MM.1S (cell line): ENCODE measurements around the gene RBM15B.

Source experiments
- DNase-seq: peaks from one replicate; pipeline ENCODE4 v3.0.0-alpha.2; 2015
- H2AFZ ChIP-seq: fragments of 300-600 bp; sonication (generic); 2 replicates; pipeline ENCODE4 v1.6.0; 2016; ENCODE audit warnings: antibody characterized with exemption, low read length
- H3F3A ChIP-seq: fragments of 300-600 bp; sonication (generic); 2 replicates; pipeline ENCODE4 v1.6.1; 2016; ENCODE audit warnings: mild to moderate bottlenecking, antibody characterized with exemption, low read length, moderate library complexity, mixed read lengths; ENCODE audit not compliant: insufficient read depth
- H3K27ac ChIP-seq: fragments of 300-600 bp; sonication (generic); 2 replicates; pipeline ENCODE4 v1.5.1; 2016; ENCODE audit warnings: mild to moderate bottlenecking, low read length
- H3K27me3 ChIP-seq: fragments of 300-600 bp; sonication (generic); replicated peaks from 2 replicates; pipeline ENCODE4 v1.6.0; 2016; ENCODE audit warnings: low read length; ENCODE audit not compliant: insufficient read depth
- H3K36me3 ChIP-seq: fragments of 300-600 bp; sonication (generic); replicated peaks from 2 replicates; pipeline ENCODE4 v1.6.1; 2016; ENCODE audit warnings: mild to moderate bottlenecking, low read length, mixed read lengths; ENCODE audit not compliant: insufficient read depth
- H3K4me1 ChIP-seq: fragments of 300-600 bp; sonication (generic); 2 replicates; pipeline ENCODE4 v1.6.1; 2016; ENCODE audit warnings: low read length, mixed read lengths
- H3K4me2 ChIP-seq: fragments of 300-600 bp; sonication (generic); 2 replicates; pipeline ENCODE4 v1.6.0; 2016; ENCODE audit warnings: low read depth, low read length
- H3K4me3 ChIP-seq: fragments of 300-600 bp; sonication (generic); 2 replicates; pipeline ENCODE4 v1.5.1; 2016; ENCODE audit warnings: low read length, mixed read lengths
- H3K79me2 ChIP-seq: fragments of 300-600 bp; sonication (generic); 2 replicates; pipeline ENCODE4 v1.6.1; 2016; ENCODE audit warnings: mixed run types, low read length, mixed read lengths
- H3K9ac ChIP-seq: fragments of 300-600 bp; sonication (generic); 2 replicates; pipeline ENCODE4 v1.6.1; 2016; ENCODE audit warnings: low read length, mixed read lengths
- H3K9me2 ChIP-seq: fragments of 300-600 bp; sonication (generic); replicated peaks from 2 replicates; pipeline ENCODE4 v1.6.1; 2016; ENCODE audit warnings: mild to moderate bottlenecking, low read length, mixed read lengths; ENCODE audit not compliant: insufficient read depth
- H3K9me3 ChIP-seq: fragments of 300-600 bp; sonication (generic); replicated peaks from 2 replicates; pipeline ENCODE4 v1.6.1; 2016; ENCODE audit warnings: mild to moderate bottlenecking, low read length, mixed read lengths; ENCODE audit not compliant: insufficient read depth
- H4K20me1 ChIP-seq: fragments of 300-600 bp; sonication (generic); 2 replicates; pipeline ENCODE4 v1.6.1; 2016; ENCODE audit warnings: mild to moderate bottlenecking, low read length, moderate library complexity, mixed read lengths; ENCODE audit not compliant: insufficient read depth
- CTCF ChIP-seq: fragments of 300-600 bp; sonication (generic); IDR thresholded peaks from 2 replicates; pipeline ENCODE4 v1.5.1; 2016; ENCODE audit warnings: antibody characterized with exemption, low read length, mixed read lengths
- EZH2 ChIP-seq: fragments of 300-600 bp; sonication (generic); optimal IDR thresholded peaks from 2 replicates; pipeline ENCODE3; 2017; ENCODE audit warnings: low read depth, mild to moderate bottlenecking, antibody characterized with exemption, low read length, mixed read lengths
- EZH2phosphoT487 ChIP-seq: fragments of 300-600 bp; sonication (generic); IDR thresholded peaks from 2 replicates; pipeline ENCODE4 v1.6.1; 2018; ENCODE audit warnings: antibody characterized with exemption, low read length

The RBM15B gene

GRCh38 chr3:51396401-51396800 lies 5.3 kb downstream of the RBM15B start:
- Histone ChIP-seq H3K4me2 (no peak overlapping the region), H2AFZ (no peak overlapping the region), H3K4me3 (no peak overlapping the region), H3K36me3 (peaks cover 15% of the 10 kb centered on the region), H3K4me1 (peaks cover 7% of the 10 kb centered on the region), H3K9me3 (no peaks in the 10 kb centered on the region), H3F3A (peaks cover 8% of the 10 kb centered on the region), H4K20me1 (0 out of 2 replicates have a peak, but pooled peaks cover 11% of the 10 kb centered on the region), H3K9ac (no peak overlapping the region), H3K27ac (no peak overlapping the region), H3K79me2 (peaks cover 54% of the 10 kb centered on the region), H3K27me3 (no peaks in the 10 kb centered on the region), H3K9me2 (no peaks in the 10 kb centered on the region)
- TF ChIP-seq EZH2phosphoT487 (no peak), EZH2 (no peak), CTCF (no peak)
- no peak for DNase-seq

- peaks cover 45% of the 10 kb centered on the region for H3K79me2 ChIP-seq
- H3K4me1 ChIP-seq: peaks cover 3% of the 10 kb centered on the region
- H3K36me3 ChIP-seq: peaks cover 15% of the 10 kb centered on the region
These were observed 6.3 kb downstream of the RBM15B start for GRCh38 chr3:51397392-51397791.

GRCh38 chr3:51398595-51399310 lies 7.7 kb downstream of the RBM15B start:
- no peak for TF ChIP-seq EZH2phosphoT487
- TF ChIP-seq CTCF: no peak
- TF ChIP-seq EZH2: no peak
- Histone ChIP-seq H2AFZ (no peak overlapping the region), H3K36me3 (peaks cover 6% of the 10 kb centered on the region; the same call in 1 of the 2 replicates), H3K27ac (no peak overlapping the region), H3K4me3 (no peak overlapping the region), H3K9me3 (no peaks in the 10 kb centered on the region), H3K79me2 (peaks cover 39% of the 10 kb centered on the region), H4K20me1 (0 out of 2 replicates have a peak, but pooled peaks cover 7% of the 10 kb centered on the region), H3K9me2 (no peaks in the 10 kb centered on the region), H3K4me1 (no peaks in the 10 kb centered on the region), H3K9ac (no peak overlapping the region), H3F3A (peaks cover 8% of the 10 kb centered on the region), H3K27me3 (no peaks in the 10 kb centered on the region), H3K4me2 (no peak overlapping the region)
- no peak for DNase-seq

More at GRCh38 chr3:51397392-51397791, 6.3 kb downstream of the RBM15B start:
- no peak overlapping the region for H3K27ac ChIP-seq
- no peak overlapping the region for H3K4me3 ChIP-seq
- H3K4me2 ChIP-seq: no peak overlapping the region
- H4K20me1 ChIP-seq: 0 out of 2 replicates have a peak, but pooled peaks cover 11% of the 10 kb centered on the region
- DNase-seq: no peak
- no peak overlapping the region for H3K9ac ChIP-seq
- H3F3A ChIP-seq: peaks cover 8% of the 10 kb centered on the region
- no peaks in the 10 kb centered on the region for H3K27me3 ChIP-seq
- H2AFZ ChIP-seq: no peak overlapping the region
- no peaks in the 10 kb centered on the region for H3K9me3 ChIP-seq
- no peak for TF ChIP-seq EZH2
- no peak for TF ChIP-seq CTCF
- no peak for TF ChIP-seq EZH2phosphoT487
- H3K9me2 ChIP-seq: no peaks in the 10 kb centered on the region
